Activated CD4-positive, alpha-beta T cell treated with anti-CD3 and anti-CD28 coated beads for 24 hours (primary cell): ENCODE data around the gene JAK3.

Source experiments
- DNase-seq, 2 donors: peaks; one replicate each; pipeline ENCODE4 v3.0.0-alpha.2; 2020; ENCODE audit warnings: low read depth in 2 of 2

Gene JAK3

DNA sequence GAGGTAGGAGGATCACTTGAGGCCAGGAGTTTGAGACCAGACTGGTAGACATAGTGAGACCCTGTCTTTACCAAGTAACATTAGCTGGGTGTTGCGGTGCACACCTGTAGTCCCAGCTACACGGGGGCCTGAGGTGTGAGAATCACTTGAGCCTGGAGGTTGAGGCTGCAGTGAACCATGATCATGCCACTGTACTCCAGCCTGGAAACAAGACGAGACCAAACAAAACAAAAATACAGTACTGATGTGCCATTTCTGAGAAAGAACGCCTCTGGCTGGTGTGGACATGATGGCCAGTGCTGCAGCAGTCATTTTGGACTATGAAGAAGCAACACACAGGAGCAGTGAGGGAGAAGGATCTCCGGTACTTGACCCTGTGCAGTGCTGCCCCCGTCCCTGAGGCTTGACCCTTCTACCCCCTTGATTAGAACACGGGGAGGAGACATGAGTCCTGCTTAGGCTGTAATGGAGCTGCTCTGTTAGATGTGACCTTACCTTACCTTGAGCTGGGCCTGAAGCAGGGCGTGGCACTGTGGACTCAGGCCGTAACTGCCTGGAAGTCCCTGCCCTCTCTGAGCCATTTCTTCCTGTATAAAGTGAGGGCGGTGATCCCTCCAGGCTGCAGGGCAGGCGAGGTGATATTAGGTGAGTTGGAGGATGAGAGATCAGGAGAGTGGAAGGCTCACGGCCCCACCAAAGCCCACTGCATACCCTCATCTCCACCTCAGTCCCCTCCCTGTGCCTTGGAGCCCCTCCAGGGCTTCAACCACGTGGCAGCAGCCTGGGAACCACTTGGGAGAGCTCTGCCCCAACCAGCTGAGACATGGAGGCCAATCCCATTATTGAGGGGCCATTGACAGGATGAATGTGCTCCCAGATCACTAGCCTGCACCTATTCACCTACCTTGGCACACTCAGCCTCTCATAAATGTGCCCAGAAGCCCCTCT, 17.9 kb upstream of the JAK3 start:
- no peak for DNase-seq

DNA sequence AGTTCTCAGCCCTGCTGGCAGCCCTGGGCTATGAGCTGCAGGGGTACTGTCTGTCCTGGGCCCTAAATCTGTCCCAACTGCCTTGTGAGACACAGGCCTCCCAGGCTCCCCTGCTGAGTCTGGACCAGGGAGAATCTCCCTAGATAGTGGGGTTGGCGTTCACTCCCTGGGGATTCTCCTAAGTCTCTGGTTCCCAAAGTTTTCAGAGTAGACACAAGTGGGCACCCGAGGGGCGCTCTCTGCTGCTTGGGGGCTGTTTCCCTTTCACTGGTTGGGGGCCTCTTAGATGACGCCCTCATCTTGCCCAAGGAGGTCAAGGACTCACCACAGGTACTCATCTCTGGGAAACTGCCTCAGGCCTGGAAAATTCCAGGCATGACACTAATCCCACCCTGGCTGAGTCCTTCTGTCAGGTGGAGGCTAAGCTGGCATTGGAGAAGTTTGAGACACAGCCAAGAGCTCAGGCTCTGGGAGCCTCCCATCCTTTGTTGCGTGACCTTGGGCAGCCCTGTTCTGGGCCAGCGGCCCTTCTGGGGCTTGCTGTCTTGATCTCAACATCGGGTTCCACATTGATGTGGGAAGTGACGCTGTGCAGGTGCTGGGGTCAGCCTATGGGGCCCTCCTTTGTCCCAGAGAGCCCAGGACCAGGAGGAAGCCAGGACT, 15.9 kb upstream of the JAK3 start:
- no peak for DNase-seq

DNA sequence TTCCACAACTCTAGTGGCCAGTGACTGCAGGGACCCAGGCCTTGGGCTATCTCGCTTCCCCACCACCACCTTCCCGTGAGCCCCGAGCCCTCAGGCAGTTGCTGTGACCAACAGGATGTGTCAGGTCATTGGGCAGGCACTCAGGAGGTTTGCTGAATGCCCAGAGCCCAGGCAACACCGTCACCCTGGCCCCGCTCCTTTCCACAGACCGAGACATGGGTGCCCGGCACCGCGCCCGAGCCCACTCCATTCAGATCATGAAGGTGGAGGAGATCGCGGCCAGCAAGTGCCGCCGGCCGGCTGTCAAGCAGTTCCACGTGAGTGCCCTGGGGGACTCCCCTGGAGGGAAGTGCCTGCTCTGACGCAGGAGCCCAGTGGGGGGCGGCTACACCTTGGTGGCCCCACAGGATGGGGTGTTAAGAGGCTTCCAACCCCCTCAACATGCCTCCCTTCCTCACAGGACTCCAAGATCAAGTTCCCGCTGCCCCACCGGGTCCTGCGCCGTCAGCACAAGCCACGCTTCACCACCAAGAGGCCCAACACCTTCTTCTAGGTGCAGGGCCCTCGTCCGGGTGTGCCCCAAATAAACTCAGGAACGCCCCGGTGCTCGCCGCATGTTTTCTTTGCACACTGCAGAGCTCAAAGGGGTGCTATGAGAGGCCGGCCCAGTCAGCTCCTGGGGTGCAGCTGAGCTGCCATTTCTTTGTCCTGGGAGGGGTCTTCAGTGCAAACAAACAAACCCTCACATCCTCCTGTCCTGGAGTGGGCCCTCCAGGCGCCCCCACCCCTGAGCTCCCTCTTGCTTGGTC, 15.1 kb upstream of the JAK3 start:
- no peak for DNase-seq

DNA sequence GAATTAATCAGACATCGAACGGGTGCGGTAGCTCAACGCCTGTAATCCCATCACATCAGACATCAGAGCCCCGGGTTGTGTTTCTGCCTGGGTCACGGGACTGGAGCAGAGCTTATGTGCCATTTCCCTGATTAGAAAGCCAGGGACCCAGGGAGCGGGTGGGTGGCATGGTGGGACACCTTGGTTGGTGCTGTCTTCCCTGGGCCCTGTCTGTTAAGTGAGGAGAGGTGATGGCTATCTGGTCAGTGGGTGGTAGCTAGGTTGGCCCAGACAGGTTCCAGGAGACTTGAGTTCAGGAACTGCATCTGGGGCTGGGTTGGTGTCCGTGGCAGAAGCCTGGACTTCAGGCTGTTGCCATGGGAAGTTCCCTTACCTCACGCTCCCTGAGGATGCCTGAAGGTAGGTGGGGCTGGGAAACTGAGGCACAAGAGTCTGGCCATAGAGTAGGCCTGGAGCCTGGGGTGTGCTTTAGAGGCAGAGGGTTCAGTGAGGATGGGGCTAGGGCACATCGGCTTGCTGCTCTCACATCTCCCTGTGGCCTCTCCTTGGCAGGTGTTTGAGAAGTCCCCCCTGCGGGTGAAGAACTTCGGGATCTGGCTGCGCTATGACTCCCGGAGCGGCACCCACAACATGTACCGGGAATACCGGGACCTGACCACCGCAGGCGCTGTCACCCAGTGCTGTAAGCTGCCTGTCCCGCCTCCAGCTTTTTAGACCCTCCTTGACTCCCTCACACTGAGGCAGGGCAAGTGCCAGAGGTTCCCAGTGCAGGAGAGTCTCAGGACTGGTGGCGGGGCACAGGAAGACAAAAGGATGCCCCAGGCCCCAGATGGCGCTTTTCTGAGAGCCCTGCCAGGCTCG, 14.0 kb upstream of the JAK3 start:
- no peak for DNase-seq

DNA sequence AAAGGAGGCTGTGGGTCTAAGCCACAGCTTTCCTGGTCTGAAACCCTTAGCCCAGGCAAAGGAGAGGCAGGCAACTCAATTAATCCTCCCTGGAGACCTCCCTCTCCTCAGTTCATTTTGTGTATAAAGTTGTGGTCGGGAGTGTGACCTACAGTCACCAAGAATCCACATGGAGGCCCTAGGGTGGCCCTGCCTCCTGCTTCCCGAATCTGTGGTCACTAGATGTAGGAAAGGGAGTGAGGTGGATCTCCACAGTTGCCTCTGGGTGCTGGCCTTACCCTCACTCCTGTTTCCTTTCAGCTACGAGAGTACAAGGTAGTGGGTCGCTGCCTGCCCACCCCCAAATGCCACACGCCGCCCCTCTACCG, 13.2 kb upstream of the JAK3 start:
- DNase-seq: no peak

DNA sequence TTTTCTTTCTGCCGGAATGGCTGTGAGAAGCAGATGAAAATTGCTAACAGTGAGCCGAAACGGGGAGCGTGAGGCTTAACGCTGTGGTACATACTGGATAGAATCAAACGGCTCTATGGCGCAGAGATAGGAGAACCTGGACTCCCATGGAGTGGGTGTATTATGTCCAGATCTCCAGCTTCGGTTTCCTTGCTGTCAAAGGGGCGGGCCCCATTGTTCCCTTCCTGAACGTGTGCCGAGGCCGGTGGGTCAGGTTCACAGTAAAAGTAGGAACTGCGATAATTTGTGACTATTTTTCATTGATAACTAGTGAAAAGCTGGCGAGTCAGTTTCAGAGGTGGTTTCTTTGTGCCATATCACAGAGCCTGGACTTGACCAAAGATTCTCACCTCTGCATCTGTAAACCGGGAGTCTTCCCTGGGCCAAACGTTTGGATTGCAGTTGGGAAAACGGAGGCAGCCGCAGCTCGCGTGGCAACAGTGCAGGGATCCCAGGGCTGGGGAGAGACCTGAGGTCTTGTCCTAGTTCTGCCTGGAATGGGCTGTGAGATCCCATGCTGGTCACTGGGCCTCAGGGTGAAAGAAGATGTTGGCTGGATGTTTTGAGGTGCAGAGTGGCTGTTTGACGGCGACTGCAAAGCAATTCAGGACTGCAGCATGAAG, 12.7 kb upstream of the JAK3 start:
- DNase-seq: no peak

DNA sequence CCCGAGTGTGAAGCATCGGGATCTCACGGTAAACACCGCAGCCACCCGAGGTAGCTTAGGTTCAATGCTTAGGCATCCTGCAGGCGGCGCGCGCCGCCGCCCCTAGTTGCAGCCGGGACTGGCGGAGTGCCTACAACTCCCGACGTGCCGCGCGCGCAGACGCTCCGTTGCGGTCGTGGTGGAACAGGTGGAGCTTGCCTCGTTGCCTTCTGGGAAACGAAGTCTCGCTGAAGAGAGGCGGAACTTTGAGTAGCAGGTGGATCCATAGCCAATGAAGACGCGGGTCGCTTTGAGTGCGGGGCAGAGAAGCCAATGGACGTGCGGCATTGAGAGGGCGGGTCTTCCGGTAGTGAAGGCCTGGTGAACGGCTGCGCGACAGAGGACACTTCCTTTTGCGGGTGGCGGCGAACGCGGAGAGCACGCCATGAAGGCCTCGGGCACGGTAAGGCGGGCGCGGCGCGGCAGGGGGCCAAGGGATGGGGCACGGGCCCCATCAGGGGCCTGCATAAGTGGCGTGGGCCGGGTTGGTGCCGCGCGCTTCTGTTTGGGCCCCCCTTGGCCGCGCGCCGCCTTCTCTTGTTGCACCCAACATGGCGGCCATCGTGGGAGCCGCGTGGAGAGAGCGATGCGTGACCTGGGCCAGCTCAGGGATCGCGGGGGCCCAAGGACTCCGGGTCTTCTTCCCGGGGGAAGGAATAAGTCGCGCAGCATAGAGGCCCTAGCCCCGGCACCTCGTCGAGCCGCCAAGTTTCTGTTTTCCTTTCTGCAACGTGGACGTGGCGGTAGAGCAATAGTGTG, 11.9 kb upstream of the JAK3 start, which contains the start of gene RPL18A:
Gene RPL18A, plus strand, starts transcription at position 378 of the 798 bp plus-strand sequence. Its CDS starts 47 bp downstream, at position 425.
- peak; percentile 97 to 99 for DNase-seq

DNA sequence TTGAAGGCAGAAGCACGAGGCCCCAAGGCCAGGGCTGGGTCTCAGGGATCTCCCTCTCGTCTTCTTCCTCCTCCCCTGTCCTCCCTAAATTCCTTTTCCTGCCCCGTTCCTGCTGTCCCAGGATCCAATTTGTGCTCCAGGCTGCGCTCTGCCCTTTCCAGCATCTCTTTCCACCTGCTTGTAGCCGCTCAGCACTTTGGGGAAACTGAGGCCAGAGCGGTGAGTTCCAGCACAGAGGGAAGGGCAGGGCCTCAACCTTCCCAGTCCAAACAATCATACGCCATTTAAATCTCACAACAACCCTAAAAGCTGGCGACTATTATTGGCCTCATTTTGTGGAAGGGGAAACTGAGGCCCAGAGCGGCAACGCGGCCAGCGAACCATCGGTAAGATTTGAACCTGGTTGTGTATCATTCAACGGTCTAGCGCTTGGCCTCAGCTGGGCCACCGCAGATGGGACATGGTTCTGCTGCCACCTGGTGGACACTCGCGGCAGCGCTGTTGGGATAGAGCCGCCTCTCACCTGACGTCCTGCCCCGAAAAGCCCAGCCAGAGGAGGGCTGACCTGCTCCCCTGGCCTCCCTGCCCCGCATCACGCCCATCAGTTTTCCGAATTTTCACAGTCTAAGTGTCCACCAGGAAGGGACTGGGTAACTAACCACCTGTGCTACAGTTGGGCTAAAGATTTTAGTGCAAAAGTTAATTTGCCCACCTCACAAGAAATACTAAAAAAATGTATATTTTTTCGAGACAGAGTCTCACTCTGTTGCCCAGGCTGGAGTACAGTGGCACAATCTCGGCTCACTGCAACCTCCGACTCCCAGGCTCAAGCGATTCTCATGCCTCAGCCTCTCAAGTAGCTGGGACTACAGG, 7.7 kb upstream of the JAK3 start:
- DNase-seq: peak; percentile 95

DNA sequence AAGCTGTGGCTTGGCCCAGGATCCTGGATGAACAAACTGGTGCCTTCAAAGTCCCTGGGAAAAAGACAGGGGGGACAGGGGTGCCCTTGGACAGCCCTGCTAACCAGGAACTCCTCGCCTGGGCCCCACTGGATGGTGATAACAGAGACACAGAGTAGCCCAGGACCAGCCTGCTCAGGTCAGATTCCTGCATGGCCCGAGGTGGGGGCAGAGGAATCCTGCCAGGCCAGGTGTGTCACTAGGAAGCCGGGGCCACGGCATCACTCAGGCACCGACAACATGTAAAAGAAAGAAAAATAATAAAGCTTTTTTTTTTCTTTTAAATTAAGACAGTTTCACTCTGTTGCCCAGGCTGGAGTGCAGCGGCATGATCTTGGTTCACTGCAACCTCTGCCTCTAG, 6.3 kb upstream of the JAK3 start:
- no peak for DNase-seq

DNA sequence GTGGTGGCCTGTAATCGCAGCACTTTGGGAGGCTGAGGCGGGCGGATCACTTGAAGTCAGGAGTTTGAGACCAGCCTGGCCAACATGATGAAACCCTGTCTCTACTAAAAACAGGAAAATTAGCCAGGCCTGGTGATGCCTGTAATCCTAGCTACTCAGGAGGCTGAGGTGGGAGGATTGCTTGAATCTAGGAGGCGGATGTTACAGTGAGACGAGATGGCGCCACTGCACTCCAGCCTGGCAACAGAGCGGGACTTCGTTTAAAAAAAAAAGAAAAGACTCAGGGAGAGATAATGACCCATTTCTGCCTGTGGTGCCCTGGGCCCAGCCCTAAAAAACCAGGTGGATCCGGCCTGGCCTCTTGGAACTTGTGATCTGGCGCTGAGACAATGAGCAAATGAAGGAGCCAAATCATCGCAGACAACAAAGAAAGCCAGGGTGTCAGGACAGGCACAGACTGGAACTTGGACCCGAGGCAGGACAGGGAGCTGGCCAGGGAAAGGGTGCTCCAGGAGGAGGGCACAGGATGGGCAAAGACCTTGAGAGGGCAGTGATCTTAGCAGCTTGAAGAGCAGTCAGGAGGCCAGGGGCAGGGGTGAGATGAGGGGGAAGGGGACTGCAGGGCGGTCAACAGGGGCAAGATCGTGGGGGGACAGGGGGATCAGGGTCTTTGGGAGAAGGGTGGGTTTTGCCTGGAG, 962 bp upstream of the JAK3 start:
- DNase-seq: no peak

DNA sequence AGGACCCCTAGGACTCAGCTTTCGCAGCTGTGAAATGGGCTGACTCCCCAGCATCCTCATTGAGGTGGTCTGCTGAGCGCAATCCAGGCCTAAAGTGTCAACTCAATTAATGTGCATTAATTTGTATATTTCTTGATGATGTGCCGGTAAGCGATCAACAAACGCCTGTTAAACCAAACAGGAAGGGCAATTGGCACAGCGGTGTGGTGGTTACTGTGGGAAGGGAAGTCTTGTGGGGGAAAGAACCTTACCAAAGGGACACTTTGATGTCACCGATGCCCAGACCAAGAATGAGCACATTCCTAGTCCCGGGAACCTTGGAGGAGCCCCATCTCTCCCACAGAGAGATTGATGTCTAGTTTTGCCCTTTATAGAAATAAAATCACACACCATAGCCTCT, 1.6 kb downstream of the JAK3 start:
- no peak for DNase-seq

DNA sequence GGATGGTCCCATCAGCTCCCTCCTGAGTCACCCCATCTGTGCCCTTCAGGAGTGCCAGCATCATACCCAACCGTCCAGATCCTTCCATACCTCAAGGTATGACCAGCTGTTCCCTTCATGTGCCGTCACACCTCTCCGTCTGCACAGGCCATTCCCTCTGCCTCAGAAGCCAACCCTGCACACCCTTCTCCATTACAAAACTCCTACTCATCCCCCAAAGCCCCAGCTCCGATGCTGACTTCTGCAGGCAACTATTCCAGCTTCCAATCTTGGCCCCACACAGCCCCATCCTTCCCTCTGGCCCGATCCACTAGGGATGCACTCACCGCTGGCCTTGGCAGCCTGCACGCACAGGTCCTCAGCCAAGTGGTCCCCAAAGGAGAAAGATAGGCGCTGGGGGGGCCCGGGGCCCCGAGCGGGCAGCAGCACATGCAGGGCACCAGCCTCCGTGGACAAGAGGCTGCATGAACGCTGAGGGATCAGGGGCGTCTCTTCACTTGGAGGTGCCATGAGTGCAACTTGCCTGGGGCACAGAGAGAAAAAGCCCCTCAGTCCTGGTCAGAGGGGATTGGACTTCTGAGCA, 3.8 kb downstream of the JAK3 start:
- DNase-seq: no peak

DNA sequence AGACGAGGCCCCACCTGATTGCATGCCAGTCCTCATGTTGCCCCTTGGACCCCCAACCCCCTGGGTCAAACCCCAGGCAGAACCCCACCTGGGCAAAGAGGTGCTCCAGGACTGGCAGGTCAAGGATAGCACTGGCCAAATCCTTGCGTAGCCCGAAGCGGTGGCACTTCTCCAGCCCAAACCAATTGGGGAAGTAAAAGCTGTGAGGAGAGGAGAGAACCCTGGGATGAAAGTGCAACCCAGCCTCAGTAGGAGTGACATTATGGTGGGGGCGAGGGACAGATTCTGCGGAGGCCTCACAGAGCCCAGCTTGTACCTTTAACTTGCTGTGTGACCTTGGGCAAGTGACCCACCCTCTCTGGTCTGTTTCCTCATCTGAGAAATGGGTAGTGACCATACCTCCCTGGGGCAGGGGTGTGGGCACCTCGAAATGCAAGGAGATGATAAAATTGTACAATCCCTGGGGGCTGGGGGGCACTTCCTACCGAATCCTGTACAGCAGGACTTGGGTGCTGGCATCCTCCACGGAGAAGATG, 4.4 kb downstream of the JAK3 start:
- no peak for DNase-seq

DNA sequence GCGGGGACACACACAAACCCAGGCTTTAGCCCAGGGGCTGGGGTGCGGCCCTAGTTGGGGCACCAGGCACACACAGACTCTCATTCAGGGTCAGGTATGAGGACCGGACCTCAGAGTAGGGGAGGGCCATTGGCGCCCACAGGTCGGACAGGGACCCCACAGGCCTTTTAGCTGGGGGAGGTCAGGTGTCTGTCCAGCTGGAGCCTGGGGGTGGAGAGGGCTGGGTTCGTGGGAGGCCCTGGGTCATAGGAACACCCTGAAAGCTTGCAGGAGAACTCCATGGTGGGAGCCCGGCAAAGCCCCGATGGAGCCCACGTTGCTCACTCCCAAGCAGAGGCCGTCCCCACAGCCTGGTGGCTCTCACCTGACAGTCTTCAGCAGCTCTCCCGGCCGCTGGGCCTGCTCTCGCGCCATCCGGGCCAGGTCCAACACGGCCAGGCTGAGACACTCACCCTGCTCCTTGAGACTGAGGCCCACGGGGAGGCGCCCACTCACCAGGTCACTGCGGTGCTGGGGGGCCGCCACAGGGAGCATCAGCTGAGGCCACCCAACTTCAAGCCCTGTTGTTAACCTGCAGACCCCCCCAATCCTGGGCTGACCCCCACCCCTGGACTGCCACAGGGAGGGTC, 5.0 kb downstream of the JAK3 start:
- DNase-seq: no peak

DNA sequence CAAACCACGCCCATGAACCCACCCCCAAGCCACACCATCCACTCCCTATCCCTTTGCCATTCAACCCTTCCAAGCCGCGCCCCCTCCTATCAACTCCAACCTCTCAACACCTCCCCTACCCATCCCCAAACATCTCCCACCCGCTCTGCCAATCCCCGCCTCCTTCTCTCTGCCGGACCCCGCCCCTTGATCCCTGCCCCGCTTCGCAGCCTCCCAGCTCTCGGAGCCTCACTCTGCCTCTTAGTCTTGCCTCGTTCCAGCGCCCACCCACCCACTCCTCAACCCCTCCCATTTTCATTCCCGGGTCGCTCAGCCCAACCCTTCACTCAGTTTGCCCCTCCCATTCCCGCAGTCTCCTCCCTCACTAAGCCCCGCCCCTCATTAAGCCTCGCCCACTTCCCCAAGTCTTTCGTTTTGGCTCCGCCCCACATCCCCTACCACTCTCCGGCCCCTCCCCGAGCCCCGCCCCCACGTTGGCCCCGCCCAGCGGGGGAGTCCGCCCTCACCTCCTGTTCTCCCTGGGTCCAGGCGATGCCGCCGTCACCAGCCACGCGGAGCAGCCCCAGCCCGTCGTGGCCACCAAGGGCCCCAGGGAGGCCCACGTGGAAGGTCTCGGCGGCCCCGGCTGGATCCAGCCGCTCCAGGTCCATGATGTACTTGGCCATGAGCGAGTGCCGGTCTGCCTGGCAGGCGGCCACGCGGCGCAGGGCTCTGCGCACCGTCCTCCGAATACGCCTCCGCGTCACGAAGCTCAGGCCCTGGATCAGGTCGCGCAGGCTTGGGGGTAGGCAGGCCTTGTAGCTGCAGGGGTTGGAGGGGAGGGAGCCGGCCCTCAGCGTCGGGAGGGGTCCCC, 5.7 kb downstream of the JAK3 start:
- DNase-seq: peak; percentile 65 to 70

DNA sequence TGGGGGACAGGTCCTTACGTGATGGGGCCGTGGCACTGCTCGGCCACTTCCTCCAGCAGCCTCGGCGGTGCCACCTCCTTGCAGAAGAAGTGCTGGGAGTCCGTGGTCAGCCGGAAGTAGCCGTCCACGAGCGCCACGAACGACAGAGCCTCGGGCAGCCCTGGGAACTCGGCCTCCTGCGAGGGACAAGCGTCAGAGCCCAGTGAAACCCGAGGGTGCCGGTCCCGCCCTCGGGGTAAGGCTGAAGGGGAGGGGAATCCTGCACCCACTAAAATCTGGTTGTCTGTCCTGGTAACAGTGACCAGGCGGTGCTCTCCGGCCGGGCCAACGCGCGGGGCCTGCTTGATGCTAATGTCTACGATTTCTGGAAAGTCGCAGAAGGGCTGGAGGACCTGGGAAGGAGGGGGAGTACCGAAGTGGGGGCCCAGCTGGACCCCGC, 6.4 kb downstream of the JAK3 start:
- no peak for DNase-seq
